ENCODE data around the gene STPG1.

DNA sequence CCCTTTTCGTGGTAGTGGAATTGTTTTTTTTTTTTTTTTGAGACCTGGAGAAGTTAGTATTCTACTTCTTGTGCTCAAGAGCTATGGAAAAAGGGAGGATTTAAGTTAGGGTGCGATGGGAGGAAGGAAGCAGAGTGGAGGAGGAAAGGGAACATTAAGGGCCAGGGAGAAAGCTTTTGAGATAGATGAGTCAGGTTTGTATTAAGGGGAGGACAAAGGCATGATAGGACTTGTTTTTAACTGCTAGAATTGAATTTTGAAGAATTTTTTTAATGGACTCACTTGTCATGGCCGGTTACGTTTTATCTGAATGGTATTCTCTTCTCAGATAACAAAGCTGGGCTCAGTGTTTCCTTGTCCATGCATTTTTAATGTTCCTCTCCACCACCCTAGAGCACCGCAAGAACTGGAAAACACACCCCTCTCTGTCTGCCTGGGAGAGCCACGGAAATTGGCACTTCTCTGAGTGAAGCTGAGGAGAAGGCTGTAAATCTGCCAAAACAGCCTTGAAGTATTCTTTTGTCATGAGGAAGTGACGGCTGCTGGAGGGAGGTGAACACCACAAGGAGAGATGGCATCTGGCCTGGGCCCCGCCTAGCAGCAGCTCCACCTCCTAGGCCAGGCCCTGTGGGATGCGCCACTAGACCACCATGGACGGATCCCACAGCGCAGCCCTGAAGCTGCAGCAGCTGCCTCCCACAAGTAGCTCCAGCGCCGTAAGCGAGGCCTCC is 5.5 kb upstream of the STPG1 start:
- TF ChIP-seq, protein P1, sequence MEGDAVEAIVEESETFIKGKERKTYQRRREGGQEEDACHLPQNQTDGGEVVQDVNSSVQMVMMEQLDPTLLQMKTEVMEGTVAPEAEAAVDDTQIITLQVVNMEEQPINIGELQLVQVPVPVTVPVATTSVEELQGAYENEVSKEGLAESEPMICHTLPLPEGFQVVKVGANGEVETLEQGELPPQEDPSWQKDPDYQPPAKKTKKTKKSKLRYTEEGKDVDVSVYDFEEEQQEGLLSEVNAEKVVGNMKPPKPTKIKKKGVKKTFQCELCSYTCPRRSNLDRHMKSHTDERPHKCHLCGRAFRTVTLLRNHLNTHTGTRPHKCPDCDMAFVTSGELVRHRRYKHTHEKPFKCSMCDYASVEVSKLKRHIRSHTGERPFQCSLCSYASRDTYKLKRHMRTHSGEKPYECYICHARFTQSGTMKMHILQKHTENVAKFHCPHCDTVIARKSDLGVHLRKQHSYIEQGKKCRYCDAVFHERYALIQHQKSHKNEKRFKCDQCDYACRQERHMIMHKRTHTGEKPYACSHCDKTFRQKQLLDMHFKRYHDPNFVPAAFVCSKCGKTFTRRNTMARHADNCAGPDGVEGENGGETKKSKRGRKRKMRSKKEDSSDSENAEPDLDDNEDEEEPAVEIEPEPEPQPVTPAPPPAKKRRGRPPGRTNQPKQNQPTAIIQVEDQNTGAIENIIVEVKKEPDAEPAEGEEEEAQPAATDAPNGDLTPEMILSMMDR (conservative IDR thresholded peaks at IDR 0.05): no peak
- no peak for TF ChIP-seq ZFX (IDR thresholded peaks at IDR 0.05)

All from C4-2B (cell line).